Activated CD4-positive, alpha-beta T cell treated with anti-CD3 and anti-CD28 coated beads, Interleukin-2, amount 50 U/mL, for 48 hours (primary cell): ENCODE results near the gene CXCL3.

Experiments
- DNase-seq, 2 experiments: peaks; one replicate each; pipeline ENCODE4 v3.0.0-alpha.2; 2020

Gene CXCL3

DNA sequence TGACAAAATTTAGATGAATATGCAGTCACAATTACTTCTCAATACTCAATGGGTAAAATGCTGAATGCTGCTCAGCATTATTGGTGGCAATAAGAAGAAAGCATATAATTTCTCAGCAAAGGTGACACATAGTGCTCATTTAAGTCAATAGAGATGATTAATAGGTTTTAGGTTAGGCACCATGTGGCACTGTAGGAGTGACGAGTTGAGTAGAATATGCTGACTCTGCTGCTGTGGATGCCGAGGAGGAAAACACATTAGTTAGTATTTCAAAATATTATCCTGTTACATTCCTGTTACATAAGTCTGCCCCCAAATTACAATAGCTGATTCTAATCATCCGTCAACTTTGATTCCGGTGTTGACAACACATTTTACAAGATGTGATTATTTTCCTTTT, 26.4 kb downstream of the CXCL3 start:
- DNase-seq = no peak

GRCh38 chr4:74009307-74009706, 29.2 kb downstream of the CXCL3 start:
- DNase-seq = no peak

DNA sequence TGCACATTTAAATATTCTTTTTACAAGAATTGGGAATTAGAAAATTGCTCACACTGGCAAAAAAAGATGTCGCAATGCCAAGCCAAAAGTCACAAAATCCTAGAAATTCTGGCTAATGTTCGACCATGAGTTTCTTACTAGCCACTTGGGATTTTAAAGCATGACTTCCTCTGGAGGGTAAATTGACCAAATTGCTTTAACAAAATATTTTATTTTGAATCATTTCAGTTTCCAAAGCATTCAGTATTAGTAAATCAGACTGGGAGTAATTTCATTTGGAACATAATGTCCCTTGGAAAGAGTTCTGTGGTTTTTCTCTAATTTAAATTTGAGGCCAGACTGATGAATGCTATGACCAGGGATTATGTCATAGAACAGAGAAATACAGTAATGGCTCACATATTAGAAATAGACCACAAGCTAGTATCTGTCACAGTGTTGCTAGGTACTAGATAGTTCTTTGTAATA, 32.4 kb downstream of the CXCL3 start:
- no peak for DNase-seq

DNA sequence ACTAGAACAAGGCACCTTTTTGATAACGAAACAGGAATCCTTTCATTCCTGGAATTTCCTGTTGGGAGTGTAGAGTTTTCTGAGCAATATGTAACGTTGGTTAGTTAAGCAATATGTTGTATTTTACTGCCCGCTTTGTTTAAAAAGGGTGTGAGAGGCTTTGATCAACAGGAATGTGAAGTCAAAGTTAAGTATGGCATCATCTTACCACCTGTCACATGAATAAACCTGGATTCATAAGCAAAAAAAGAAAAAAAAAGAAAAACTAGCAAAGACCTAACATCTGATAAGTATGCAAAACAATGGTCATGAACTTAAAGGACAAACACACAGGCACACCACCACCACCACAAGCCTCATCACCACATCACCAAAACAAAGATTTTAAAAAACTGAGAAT, 33.0 kb downstream of the CXCL3 start:
- no peak for DNase-seq

- no peak for DNase-seq
These were observed 33.8 kb downstream of the CXCL3 start for GRCh38 chr4:74004668-74005067.

DNA sequence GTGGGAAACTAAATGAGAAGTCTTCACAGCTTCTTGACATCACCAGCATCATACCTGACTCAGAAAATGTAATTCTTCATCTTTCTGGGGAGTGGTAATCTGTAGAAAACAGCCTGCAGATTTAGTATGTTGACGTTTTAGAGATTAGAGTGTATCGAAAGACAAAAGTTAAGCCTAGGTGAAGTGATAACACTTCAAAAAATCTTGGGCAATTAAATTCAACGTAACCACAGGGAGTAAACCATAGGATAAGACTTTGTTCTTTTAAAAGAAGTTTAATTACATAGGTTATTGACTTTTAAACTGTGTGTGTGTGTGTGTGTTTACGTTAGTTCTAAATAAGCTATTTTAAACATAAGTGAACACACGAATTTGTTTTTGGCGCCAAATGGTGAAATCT, 38.2 kb downstream of the CXCL3 start:
- no peak for DNase-seq

- DNase-seq = no peak
These were observed 40.2 kb downstream of the CXCL3 start, which contains the start of gene CXCL5 for GRCh38 chr4:73998040-73999011. CXCL5 (minus strand) TSS chr4:73998677; CDS start chr4:73998581, 96 bp downstream.

DNA sequence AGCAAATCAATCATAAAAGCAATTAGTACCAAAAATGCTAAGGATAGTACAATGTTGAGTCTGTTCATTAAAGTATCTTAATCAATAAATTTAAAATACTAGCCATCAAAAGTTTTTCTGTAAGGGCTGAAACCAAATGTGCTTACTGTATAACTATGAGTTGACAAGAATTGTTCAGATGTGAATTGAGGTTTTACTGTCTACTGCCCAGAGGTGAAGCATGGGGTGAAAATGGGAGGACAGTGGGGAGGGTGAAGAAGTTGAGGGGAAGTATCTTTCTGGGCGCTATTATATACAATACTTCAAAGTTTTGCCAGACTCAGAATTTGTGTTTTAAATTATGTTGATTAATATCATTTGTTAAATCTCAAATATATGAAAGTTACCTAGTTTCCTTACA, 46.4 kb downstream of the CXCL3 start:
- no peak for DNase-seq

- DNase-seq = no peak
These were observed 46.8 kb downstream of the CXCL3 start for GRCh38 chr4:73991742-73992000.

DNA sequence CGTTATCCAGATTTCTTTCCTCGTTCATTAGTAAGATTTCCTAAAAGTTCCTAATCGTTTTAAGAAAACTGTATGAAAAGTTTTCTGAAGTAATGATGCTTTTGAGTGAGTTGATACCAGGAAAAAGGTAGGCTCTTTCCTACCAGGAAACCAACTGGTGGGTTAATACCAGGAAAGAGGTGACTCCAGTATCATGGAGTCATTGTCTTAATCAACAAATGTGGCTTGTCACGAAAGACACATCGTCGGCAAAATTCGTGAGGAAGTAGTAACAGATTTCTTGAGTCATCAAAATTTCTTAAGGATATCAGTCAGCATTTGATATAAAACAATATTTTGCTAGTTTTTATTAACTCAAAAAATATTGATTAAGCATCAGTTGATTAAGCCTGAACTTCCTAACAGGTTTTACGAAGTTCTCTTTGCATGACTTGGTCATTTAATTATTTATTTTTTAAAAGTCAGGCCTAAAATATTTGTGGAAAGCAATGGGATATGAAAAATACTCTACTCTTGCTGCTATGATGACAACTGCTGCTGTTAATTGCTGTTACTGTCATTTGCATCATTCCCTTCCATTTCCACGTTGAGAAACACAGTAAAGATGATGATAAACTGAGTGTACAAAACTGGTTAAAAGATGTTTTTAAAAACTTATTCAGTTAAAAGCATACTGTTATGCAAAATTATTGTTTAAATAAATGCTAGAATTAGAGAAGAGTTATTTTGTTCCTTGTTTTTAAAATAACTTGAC, 47.3 kb downstream of the CXCL3 start:
- no peak for DNase-seq

DNA sequence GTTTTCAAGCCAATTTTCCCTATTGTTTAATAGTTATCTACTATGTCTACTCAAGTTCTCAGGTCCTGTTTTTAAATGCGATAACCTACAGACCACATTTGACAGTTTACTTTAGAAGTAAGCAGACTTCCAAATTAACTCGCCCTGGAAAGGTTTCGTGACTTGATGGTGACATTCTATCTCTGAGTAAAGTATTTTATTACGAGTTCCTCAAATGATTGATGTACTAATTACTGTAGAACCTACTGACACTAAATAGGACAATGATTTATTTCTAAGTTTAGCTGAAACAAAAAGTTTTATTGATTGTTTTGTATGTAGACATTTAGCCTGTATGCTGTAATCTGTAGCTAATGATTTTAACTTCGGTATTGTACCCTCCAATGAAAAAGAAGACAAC, 48.6 kb downstream of the CXCL3 start:
- DNase-seq = no peak

GRCh38 chr4:73989031-73989430, 49.5 kb downstream of the CXCL3 start:
- no peak for DNase-seq

DNA sequence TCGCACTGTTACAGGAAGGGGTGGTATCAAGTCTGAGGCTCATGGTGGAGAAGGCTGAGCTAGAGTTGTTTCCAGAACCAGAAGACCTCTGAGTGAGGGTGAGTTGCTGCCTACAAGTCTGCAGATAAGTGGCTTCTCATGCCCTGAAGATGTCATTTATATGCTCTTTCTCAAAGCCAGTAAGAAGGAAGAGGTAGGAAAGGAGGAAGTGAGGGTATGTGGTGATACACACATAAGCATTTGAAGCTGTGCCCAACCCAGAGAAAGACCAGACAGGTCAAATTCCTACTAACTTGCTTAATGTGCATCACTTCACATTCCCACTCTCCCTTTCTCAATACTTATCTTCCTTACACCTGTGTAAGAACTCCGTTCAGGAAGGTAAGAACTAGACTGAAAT, 50.4 kb downstream of the CXCL3 start, which contains the start of gene PPBP:
TSS of gene PPBP (minus strand) at position 130 of the 400 bp plus-strand sequence. CDS start at position 43, 87 bp downstream.
- no peak for DNase-seq
